HepG2 (cell line): Measurements from ENCODE around the gene GAL3ST2. TPM values are rescaled to one million over a fixed set of nuclear protein-coding genes. Genes with fewer than 3 reads are reported as not detected.

Experiments used
- ATAC-seq: fragments of 200-7000 bp; cut with Tn5 transposase; 3 replicates; pipeline ENCODE4 v1.9.1; 2020; ENCODE audit warnings: mild to moderate bottlenecking, moderate library complexity
- BruUV-seq: library from RNA; stranded (reverse); fragments of 400-500 nt; replicated peaks from 2 replicates; lab custom pipeline; 2021; lab: Mats Ljungman, UMichigan
- CTCF ChIA-PET: fragments of 300-600 bp; formaldehyde crosslinking; extraction: SDS; loops from one replicate; lab custom pipeline; 2021; ENCODE audit warnings: low total read pairs, inconsistent platforms, low intra/inter-chr PET ratio; lab: Yijun Ruan, JAX
- POLR2A ChIA-PET: fragments of 350-600 bp; sonication (Branson Sonifier 250); formaldehyde crosslinking; loops from one replicate; lab custom pipeline; 2020; ENCODE audit warnings: antibody characterized with exemption, inconsistent platforms; lab: Yijun Ruan, JAX
- DNase-seq: peaks from one replicate; pipeline ENCODE4 v3.0.0-alpha.2; 2015; ENCODE audit warnings: low spot score
- FAIRE-seq: peaks from 3 replicates; lab custom pipeline; 2011; peaks lifted over from hg19 to GRCh38; lab: Jason Lieb, UNC
- H2AFZ ChIP-seq: one replicate; pipeline ENCODE4 v1.6.1; 2011; ENCODE audit warnings: low read length, inconsistent platforms
- H3K27ac ChIP-seq: fragments of 300-600 bp; 3 replicates; pipeline ENCODE4 v1.8.0; 2011; ENCODE audit warnings: mixed run types, mild to moderate bottlenecking, mixed read lengths, low read length, inconsistent platforms; ENCODE audit not compliant: insufficient read depth; ENCODE audit errors: extremely low read length
- H3K27me3 ChIP-seq, 2 experiments: fragments of 200-600 bp in 1 of 2; 2 replicates in 1 of 2; 3 replicates in 1 of 2; pipeline versions ENCODE4 v1.6.0 to v1.8.0; 2011; ENCODE audit warnings: low read length in 2 of 2, mild to moderate bottlenecking in 2 of 2, moderate library complexity in 2 of 2, inconsistent platforms in 1 of 2; ENCODE audit not compliant: insufficient read depth in 2 of 2, control insufficient read depth in 1 of 2
- H3K36me3 ChIP-seq, 2 experiments: fragments of 200-600 bp in 1 of 2; replicated peaks in 1 of 2; 2 replicates in 1 of 2; 3 replicates in 1 of 2; pipeline versions ENCODE4 v1.5.1 to v1.8.0; 2011; ENCODE audit warnings: low read length in 2 of 2, inconsistent platforms in 1 of 2; ENCODE audit not compliant: insufficient read depth in 2 of 2, control insufficient read depth in 1 of 2
- H3K4me1 ChIP-seq: 2 replicates; pipeline ENCODE4 v1.5.1; 2012; ENCODE audit warnings: low read length, inconsistent platforms; ENCODE audit not compliant: insufficient read depth
- H3K4me2 ChIP-seq: 2 replicates; pipeline ENCODE4 v1.6.0; 2011; ENCODE audit warnings: low read depth, low read length, inconsistent platforms
- H3K4me3 ChIP-seq, 3 experiments: fragments of 200-600 bp in 1 of 3; sonication (generic), shearing (Covaris generic) in 1 of 3; replicated peaks in 1 of 3; 2 replicates each; pipeline ENCODE4 v1.5.1; 2011 to 2016; ENCODE audit warnings: low read length in 3 of 3, inconsistent platforms in 2 of 3, low read depth in 2 of 3, mild to moderate bottlenecking in 2 of 3, control low read depth in 1 of 3, mixed read lengths in 1 of 3; ENCODE audit not compliant: insufficient read depth in 1 of 3
- H3K79me2 ChIP-seq: one replicate; pipeline ENCODE4 v1.6.1; 2011; ENCODE audit warnings: low read length, inconsistent platforms; ENCODE audit not compliant: insufficient read depth
- H3K9ac ChIP-seq: 2 replicates; pipeline ENCODE4 v1.6.0; 2011; ENCODE audit warnings: mild to moderate bottlenecking, low read depth, low read length, inconsistent platforms; ENCODE audit not compliant: insufficient read depth
- H3K9me3 ChIP-seq: 2 replicates; pipeline ENCODE4 v1.5.1; 2012; ENCODE audit warnings: mild to moderate bottlenecking, low read length
- H4K20me1 ChIP-seq: 2 replicates; pipeline ENCODE4 v1.6.0; 2011; ENCODE audit warnings: inconsistent platforms, mild to moderate bottlenecking, low read length, moderate library complexity; ENCODE audit not compliant: insufficient read depth
- MAFG ChIP-seq: sonication (generic); formaldehyde crosslinking; IDR thresholded peaks from 2 replicates; pipeline ENCODE4 v1.5.1; 2020; ENCODE audit warnings: mild to moderate bottlenecking, missing genetic modification reagents
- SAFB2 ChIP-seq: sonication (generic); formaldehyde crosslinking; IDR thresholded peaks from 2 replicates; pipeline ENCODE4 v1.5.1; 2020; ENCODE audit warnings: missing genetic modification reagents, low read depth, mild to moderate bottlenecking, borderline replicate concordance
- ZBTB38 ChIP-seq: sonication (generic); formaldehyde crosslinking; IDR thresholded peaks from 2 replicates; pipeline ENCODE4 v1.5.1; 2020; ENCODE audit warnings: mild to moderate bottlenecking, missing genetic modification reagents
- WGBS: methylation state at CpG from one replicate; pipeline ENCODE4 v1.1.6; 2017; ENCODE audit warnings: low lambda C conversion rate; 5-methylcytosine and 5-hydroxymethylcytosine counted together
- in situ Hi-C: cut with HindIII; loops from 2 replicates; pipeline ENCODE4 v1.10.0; 2017; ENCODE audit warnings: low pct_unique_long_range_greater_than_20kb; ENCODE audit not compliant: extremely low pct_ligation_motif_present
- intact Hi-C: fragments of 100-400 bp; cut with micrococcal nuclease; formaldehyde crosslinking; loops from one replicate; pipeline ENCODE4 v1.10.0; 2022; ENCODE audit not compliant: unreplicated experiment
- polyA plus RNA-seq, 8 experiments: library from polyadenylated mRNA; depleted of rRNA in 3 of 8; stranded (reverse) in 7 of 8; unstranded in 1 of 8; fragments of >200 nt; fragmentation: Illumina TruSeq in 4 of 8; extraction: Trizol in 4 of 8; gene quantifications; 2 replicates each; pipeline versions ENCODE4 v1.2.1 to v1.2.3, GENCODE V29; 2011 to 2016; ENCODE audit warnings: low read depth in 4 of 8, missing spikeins in 1 of 8, mixed read lengths in 1 of 8; ENCODE audit not compliant: insufficient read depth in 1 of 8
- total RNA-seq, 5 experiments: library from RNA; depleted of rRNA; stranded (reverse); fragments of >200 nt; fragmentation: Illumina TruSeq; extraction: Trizol; gene quantifications; 2 replicates each; pipeline ENCODE4 v1.2.3, GENCODE V29; 2016; ENCODE audit warnings: low read depth in 1 of 5
- TF ChIP-seq, protein P1 (sequence below): fragments of 450-650 bp; IDR thresholded peaks from 2 replicates; pipeline ENCODE4 v1.6.1; 2016

The GAL3ST2 gene
- total and polyA plus RNA-seq, 2 of the 13 experiments (the other 11 are each of a cell fraction or from before 2014, with no cell fraction given): 0.17 to 0.20 TPM

DNA sequence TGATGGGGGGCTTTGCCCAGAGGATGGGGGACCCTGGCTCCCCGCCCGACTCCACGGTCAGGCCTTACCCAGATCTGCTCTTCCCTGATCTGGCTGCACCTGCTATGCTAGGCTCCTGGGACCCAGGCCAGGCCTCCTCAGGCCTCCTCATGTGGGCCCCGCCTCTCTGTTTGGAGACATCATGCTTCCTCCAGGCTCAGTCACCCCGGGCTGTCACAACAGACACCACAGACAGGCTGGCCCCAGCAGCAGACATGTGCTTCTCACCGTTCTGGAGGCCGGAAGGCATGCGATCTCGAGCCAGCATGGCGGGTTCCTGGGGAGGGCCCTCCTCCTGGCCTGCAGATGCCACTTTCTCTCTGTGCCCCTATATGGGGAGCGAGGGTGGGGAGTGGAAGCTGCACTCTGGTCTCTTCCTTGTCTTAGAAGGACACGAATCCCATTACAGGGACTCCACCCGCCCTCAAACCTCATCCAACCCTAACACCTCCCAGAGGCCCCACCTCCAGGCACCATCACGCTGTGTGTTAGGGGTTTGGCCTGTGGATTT lies 21.5 kb downstream of the GAL3ST2 start:
- no peak overlapping the region for H2AFZ ChIP-seq
- TF ChIP-seq SAFB2 (CRISPR knock-in tag) (no peak), ZBTB38 (CRISPR knock-in tag) (peak; percentile 49; the same call in 1 of the 2 replicates), MAFG (CRISPR knock-in tag) (0 out of 2 replicates have a peak, but pooled peaks have one; percentile 10)
- TF ChIP-seq, protein P1, sequence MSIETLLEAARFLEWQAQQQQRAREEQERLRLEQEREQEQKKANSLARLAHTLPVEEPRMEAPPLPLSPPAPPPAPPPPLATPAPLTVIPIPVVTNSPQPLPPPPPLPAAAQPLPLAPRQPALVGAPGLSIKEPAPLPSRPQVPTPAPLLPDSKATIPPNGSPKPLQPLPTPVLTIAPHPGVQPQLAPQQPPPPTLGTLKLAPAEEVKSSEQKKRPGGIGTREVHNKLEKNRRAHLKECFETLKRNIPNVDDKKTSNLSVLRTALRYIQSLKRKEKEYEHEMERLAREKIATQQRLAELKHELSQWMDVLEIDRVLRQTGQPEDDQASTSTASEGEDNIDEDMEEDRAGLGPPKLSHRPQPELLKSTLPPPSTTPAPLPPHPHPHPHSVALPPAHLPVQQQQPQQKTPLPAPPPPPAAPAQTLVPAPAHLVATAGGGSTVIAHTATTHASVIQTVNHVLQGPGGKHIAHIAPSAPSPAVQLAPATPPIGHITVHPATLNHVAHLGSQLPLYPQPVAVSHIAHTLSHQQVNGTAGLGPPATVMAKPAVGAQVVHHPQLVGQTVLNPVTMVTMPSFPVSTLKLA: peak; percentile 59; the same call in 1 of the 2 replicates
- ChIA-PET POLR2A (interaction anchor here (1.4 to 2.2 kb wide), 3 partner anchors 24 to 95 kb away, joined by 3 to 8 read pairs (median 8); no protein-coding TSS in a partner anchor), CTCF (no interaction called here)
- H4K20me1 ChIP-seq: no peaks in the 10 kb centered on the region
- WGBS: 95% methylated on average over 14 of the region's 14 CpGs
- DNase-seq: no peak
- H3K9ac ChIP-seq: no peak overlapping the region
- no peak overlapping the region for H3K27ac ChIP-seq
- no peaks in the 10 kb centered on the region for H3K9me3 ChIP-seq
- intact Hi-C loops (no loop called here), in situ Hi-C loops (no loop called here)
- no peaks in the 10 kb centered on the region for H3K79me2 ChIP-seq
- peak overlapping the region in 1 of 3 experiments; percentile 68; a peak in 1 of 6 replicates for H3K4me3 ChIP-seq
- no peak for ATAC-seq
- peaks cover 24% of the 10 kb centered on the region for H3K4me1 ChIP-seq
- peak overlapping the region; percentile 69 for H3K4me2 ChIP-seq
- H3K36me3 ChIP-seq: no peaks in the 10 kb centered on the region
- no TSS peak for BruUV-seq
- H3K27me3 ChIP-seq: no peaks in the 10 kb centered on the region; a peak in 1 of 5 replicates
- FAIRE-seq: no peak
